Activated CD4-positive, alpha-beta T cell treated with anti-CD3 and anti-CD28 coated beads for 36 hours (primary cell): ENCODE results near the gene MAN1A1. TPM values are rescaled to one million over a fixed set of nuclear protein-coding genes. Genes with fewer than 3 reads are reported as not detected.

Experiments
- ATAC-seq: fragments of 200-7000 bp; cut with Tn5 transposase; one replicate; pipeline ENCODE4 v1.10.0; 2021; ENCODE audit warnings: mild to moderate bottlenecking, moderate library complexity
- CTCF ChIA-PET: fragments of 350-600 bp; sonication (Branson Sonifier 250); formaldehyde crosslinking; loops from one replicate; lab custom pipeline; 2021; ENCODE audit warnings: antibody characterized with exemption; lab: Charles Lee
- POLR2A ChIA-PET: fragments of 350-600 bp; sonication (Branson Sonifier 250); formaldehyde crosslinking; loops from one replicate; lab custom pipeline; 2021; ENCODE audit warnings: antibody characterized with exemption, inconsistent platforms; lab: Charles Lee
- DNase-seq: peaks from one replicate; pipeline ENCODE4 v3.0.0-alpha.2; 2020
- H3K27ac Mint-ChIP-seq: one replicate; pipeline ENCODE4 v1.8.0; 2021; ENCODE audit warnings: mixed read lengths
- H3K27me3 Mint-ChIP-seq: one replicate; pipeline ENCODE4 v1.8.0; 2021; ENCODE audit warnings: mixed read lengths
- H3K36me3 Mint-ChIP-seq: one replicate; pipeline ENCODE4 v1.8.0; 2021; ENCODE audit warnings: low read depth, mixed read lengths
- H3K4me1 Mint-ChIP-seq: one replicate; pipeline ENCODE4 v1.8.0; 2021; ENCODE audit warnings: mixed read lengths
- H3K4me3 Mint-ChIP-seq: one replicate; pipeline ENCODE4 v1.8.0; 2021; ENCODE audit warnings: mild to moderate bottlenecking, moderate library complexity, mixed read lengths
- H3K9me3 Mint-ChIP-seq: one replicate; pipeline ENCODE4 v1.8.0; 2021; ENCODE audit warnings: low read depth, mixed read lengths
- intact Hi-C, 2 experiments: fragments of 100-400 bp; cut with DNase I in 1 of 2; cut with micrococcal nuclease in 1 of 2; formaldehyde crosslinking; loops; one replicate each; pipeline versions ENCODE4 v1.14.2 to v1.15.1; 2022 to 2024; cut with DNase I, micrococcal nuclease
- total RNA-seq, 2 experiments: library from RNA; stranded (reverse); gene quantifications; one replicate each; pipeline ENCODE4 v1.2.3, GENCODE V29; 2021

The MAN1A1 gene
- total RNA-seq, 2 experiments from 2014 or later, result 15.3 to 18.4 TPM

- H3K9me3 Mint-ChIP-seq, result no peaks in the 10 kb centered on the region
- H3K36me3 Mint-ChIP-seq, result no peaks in the 10 kb centered on the region
- peaks cover 56% of the 10 kb centered on the region for H3K4me1 Mint-ChIP-seq
- DNase-seq, result peak; percentile 60
- intact Hi-C loops, result loop anchor here (1.0 to 5.0 kb wide), 4 partner anchors 19 to 167 kb away; partner anchors contain the start of gene MAN1A1 (in 2 of the 2)
- CTCF ChIA-PET, result interaction anchor here (0.6 to 2.2 kb wide), 9 partner anchors 8 to 1696 kb away, joined by 3 to 10 read pairs (median 3); no protein-coding TSS in a partner anchor
- peak overlapping the region; percentile 91 for H3K27ac Mint-ChIP-seq
- peak overlapping the region; percentile 40 for H3K4me3 Mint-ChIP-seq
- POLR2A ChIA-PET, result interaction anchor here (0.6 to 2.2 kb wide), 5 partner anchors 11 to 605 kb away, joined by 3 to 11 read pairs (median 5); no protein-coding TSS in a partner anchor
- ATAC-seq, result peak; percentile 73
- H3K27me3 Mint-ChIP-seq, result no peaks in the 10 kb centered on the region
Observed at GRCh38 chr6:119313937-119314884, 35.4 kb downstream of the MAN1A1 start.

DNA sequence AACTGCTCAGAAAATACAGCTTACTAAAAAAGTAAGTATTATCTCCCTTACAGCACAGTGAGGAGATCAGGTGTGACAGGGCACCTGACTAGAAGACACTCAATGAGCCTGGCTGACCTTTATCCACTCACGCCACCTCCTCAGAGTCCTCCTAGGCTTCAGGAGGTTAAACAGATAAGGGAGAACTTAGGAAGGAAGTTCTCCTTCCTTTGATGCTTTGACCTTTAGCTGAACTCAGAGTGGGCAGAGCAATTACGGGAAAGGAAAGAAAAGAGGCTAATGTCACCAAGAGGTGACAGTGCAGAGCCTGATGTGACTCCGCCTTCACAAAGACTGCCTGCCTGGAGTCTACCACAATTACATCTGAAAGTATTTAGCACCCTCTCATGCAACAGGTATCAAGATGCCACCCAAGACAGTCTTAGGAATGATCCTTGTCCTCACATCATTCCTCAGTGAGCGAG is 36.7 kb downstream of the MAN1A1 start:
- H3K27me3 Mint-ChIP-seq, result no peaks in the 10 kb centered on the region
- peaks cover 3% of the 10 kb centered on the region for H3K36me3 Mint-ChIP-seq
- CTCF ChIA-PET, result interaction anchor here (0.8 to 0.9 kb wide), 2 partner anchors 30 to 38 kb away, joined by 3 read pairs; no protein-coding TSS in a partner anchor
- peak overlapping the region; percentile 91 for H3K27ac Mint-ChIP-seq
- intact Hi-C loops, result loop anchor here (1.0 to 5.0 kb wide), 2 partner anchors 18 to 161 kb away; no protein-coding TSS in a partner anchor
- POLR2A ChIA-PET, result interaction anchor here (0.8 to 2.2 kb wide), 2 partner anchors 34 to 37 kb away, joined by 5 to 11 read pairs; no protein-coding TSS in a partner anchor
- peak; percentile 58 for DNase-seq
- H3K4me3 Mint-ChIP-seq, result peak overlapping the region; percentile 15
- peaks cover 63% of the 10 kb centered on the region for H3K4me1 Mint-ChIP-seq
- H3K9me3 Mint-ChIP-seq, result no peaks in the 10 kb centered on the region
- peak; percentile 55 for ATAC-seq

- ChIA-PET CTCF (interaction anchor here (0.8 to 2.2 kb wide), 2 partner anchors 10 to 39 kb away, joined by 3 to 5 read pairs; no protein-coding TSS in a partner anchor), POLR2A (interaction anchor here (0.8 kb wide), 1 partner anchor 38 kb away, joined by 5 read pairs; no protein-coding TSS in a partner anchor)
- H3K36me3 Mint-ChIP-seq, result peaks cover 3% of the 10 kb centered on the region
- H3K27me3 Mint-ChIP-seq, result no peaks in the 10 kb centered on the region
- no peaks in the 10 kb centered on the region for H3K9me3 Mint-ChIP-seq
- H3K4me1 Mint-ChIP-seq, result peaks cover 65% of the 10 kb centered on the region
- intact Hi-C loops, result loop anchor here in 1 of 2 experiments (5.0 kb wide), 1 partner anchor 160 kb away; no protein-coding TSS in a partner anchor
- DNase-seq, result no peak
- H3K27ac Mint-ChIP-seq, result peak overlapping the region; percentile 91
- no peak overlapping the region for H3K4me3 Mint-ChIP-seq
- ATAC-seq, result no peak
Observed at GRCh38 chr6:119312441-119312840, 37.1 kb downstream of the MAN1A1 start.

DNA sequence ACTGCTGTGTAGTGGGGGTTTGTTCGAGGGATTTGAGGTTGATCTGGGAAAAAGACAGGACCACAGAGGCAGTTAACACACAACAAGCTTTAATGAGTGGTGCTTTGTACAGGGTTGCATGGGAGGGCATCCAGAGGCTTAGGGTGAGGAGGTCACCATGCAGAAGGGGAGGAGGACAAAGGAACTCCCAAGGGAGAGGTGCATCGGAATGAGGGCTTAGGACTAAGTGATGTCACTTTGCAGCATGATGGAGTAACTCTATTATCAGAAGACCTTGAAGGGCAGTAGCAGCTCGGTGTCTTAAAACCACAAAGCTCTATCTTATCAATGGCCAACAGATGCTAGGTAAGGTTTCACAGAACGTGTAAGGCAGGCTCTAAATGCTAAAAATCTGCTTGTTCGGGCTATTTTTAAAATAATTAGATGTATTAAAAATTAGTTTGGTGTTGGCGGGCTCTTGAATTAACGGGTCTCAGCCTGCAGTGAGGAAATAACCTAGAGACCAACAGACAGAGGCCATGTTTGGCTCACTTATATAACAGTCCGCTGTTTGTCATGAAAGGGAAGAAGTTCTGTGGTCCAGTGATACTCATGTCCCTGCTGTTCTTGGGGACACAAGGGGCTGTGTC is 37.9 kb downstream of the MAN1A1 start:
- intact Hi-C loops, result loop anchor here in 1 of 2 experiments (5.0 kb wide), 1 partner anchor 159 kb away; no protein-coding TSS in a partner anchor
- ATAC-seq (no peak), DNase-seq (no peak)
- H3K4me1 Mint-ChIP-seq, result peaks cover 65% of the 10 kb centered on the region
- CTCF ChIA-PET, result interaction anchor here (0.6 to 2.2 kb wide), 6 partner anchors 11 to 182 kb away, joined by 3 to 5 read pairs (median 4); no protein-coding TSS in a partner anchor
- POLR2A ChIA-PET, result no interaction called here
- H3K9me3 Mint-ChIP-seq, result no peaks in the 10 kb centered on the region
- no peak overlapping the region for H3K27ac Mint-ChIP-seq
- peaks cover 5% of the 10 kb centered on the region for H3K36me3 Mint-ChIP-seq
- H3K27me3 Mint-ChIP-seq, result no peaks in the 10 kb centered on the region
- H3K4me3 Mint-ChIP-seq, result no peak overlapping the region

DNA sequence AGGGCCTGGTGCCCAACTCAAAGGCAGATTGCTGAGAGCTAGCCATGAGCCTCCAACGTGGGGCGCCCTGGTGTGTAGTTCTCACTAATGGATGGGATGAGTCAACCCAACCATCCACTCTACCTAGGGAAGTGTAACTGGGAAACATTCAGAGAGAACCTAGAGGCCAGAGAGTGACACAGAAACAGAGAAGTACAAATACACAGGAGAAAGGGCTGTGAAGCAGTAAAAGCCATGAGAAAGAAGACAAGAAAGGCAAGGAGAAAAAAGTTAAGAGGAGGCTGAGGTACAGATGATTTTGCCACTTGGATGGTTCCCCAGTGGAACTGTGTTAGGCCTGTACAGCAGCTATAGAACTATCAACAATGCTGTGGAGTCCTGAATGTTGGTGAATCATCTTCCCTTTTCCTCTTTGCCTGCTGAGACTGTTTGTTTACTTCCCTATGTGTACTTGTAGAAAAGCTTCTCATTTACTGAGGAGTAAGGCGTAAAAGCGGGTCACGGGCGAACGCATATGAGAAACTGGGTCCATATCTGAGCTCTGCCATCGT is 39.0 kb downstream of the MAN1A1 start:
- peaks cover 60% of the 10 kb centered on the region for H3K4me1 Mint-ChIP-seq
- H3K36me3 Mint-ChIP-seq, result peaks cover 11% of the 10 kb centered on the region
- DNase-seq (peak; percentile 19), ATAC-seq (no peak)
- no peaks in the 10 kb centered on the region for H3K9me3 Mint-ChIP-seq
- intact Hi-C loops, result loop anchor here in 1 of 2 experiments (5.0 kb wide), 1 partner anchor 158 kb away; no protein-coding TSS in a partner anchor
- ChIA-PET CTCF (interaction anchor here (0.5 to 2.2 kb wide), 8 partner anchors 12 to 193 kb away, joined by 3 to 5 read pairs (median 3); no protein-coding TSS in a partner anchor), POLR2A (no interaction called here)
- no peak overlapping the region for H3K4me3 Mint-ChIP-seq
- no peaks in the 10 kb centered on the region for H3K27me3 Mint-ChIP-seq
- H3K27ac Mint-ChIP-seq, result peak overlapping the region; percentile 1

DNA sequence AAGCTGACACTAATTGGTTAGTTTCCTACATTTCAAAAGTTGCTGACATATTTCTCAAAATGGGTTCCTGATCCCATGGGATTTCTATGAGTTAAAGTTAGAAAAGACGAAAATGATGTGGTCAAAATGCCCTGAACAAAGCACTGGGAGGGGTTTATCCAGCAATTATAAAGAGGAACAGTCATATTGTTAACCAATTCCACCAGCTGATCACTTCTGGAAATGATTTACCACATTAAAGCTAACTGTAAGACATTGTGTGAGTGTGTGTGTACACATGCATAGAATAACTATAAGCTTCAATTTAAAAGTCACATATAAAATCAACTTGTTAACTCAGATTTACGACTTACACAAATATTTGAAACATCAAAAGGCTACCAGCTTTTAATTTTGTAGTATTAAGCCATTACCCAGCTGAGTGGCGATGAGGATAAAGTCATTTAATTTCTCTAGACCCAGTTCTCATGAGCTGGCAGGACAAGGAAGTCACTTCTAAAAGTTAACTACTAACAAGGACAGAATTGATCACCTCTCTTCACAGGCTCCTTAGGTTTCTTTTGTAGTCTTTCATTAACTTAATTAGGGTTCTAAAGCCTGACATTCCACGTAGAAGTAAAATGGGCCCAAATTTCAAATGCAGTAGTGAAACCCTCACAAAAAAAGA is 40.4 kb downstream of the MAN1A1 start:
- CTCF ChIA-PET, result interaction anchor here (1.1 to 1.4 kb wide), 3 partner anchors 8 to 180 kb away, joined by 3 to 4 read pairs (median 4); no protein-coding TSS in a partner anchor
- peaks cover 14% of the 10 kb centered on the region for H3K36me3 Mint-ChIP-seq
- H3K4me1 Mint-ChIP-seq, result peaks cover 46% of the 10 kb centered on the region
- intact Hi-C loops, result no loop called here
- no peak for ATAC-seq
- H3K4me3 Mint-ChIP-seq, result no peak overlapping the region
- no peaks in the 10 kb centered on the region for H3K27me3 Mint-ChIP-seq
- H3K27ac Mint-ChIP-seq, result no peak overlapping the region
- POLR2A ChIA-PET, result interaction anchor here (0.8 kb wide), 1 partner anchor 36 kb away, joined by 3 read pairs; no protein-coding TSS in a partner anchor
- no peak for DNase-seq
- H3K9me3 Mint-ChIP-seq, result no peaks in the 10 kb centered on the region

- H3K27ac Mint-ChIP-seq, result no peak overlapping the region
- ATAC-seq, result no peak
- POLR2A ChIA-PET, result interaction anchor here (0.8 kb wide), 1 partner anchor 37 kb away, joined by 3 read pairs; no protein-coding TSS in a partner anchor
- no peak for DNase-seq
- peaks cover 14% of the 10 kb centered on the region for H3K36me3 Mint-ChIP-seq
- no peaks in the 10 kb centered on the region for H3K9me3 Mint-ChIP-seq
- no peaks in the 10 kb centered on the region for H3K27me3 Mint-ChIP-seq
- CTCF ChIA-PET, result interaction anchor here (0.6 kb wide), 1 partner anchor 374 kb away, joined by 3 read pairs; no protein-coding TSS in a partner anchor
- no peak overlapping the region for H3K4me3 Mint-ChIP-seq
- intact Hi-C loops, result no loop called here
- peaks cover 36% of the 10 kb centered on the region for H3K4me1 Mint-ChIP-seq
Observed at GRCh38 chr6:119308048-119308570, 41.5 kb downstream of the MAN1A1 start.

DNA sequence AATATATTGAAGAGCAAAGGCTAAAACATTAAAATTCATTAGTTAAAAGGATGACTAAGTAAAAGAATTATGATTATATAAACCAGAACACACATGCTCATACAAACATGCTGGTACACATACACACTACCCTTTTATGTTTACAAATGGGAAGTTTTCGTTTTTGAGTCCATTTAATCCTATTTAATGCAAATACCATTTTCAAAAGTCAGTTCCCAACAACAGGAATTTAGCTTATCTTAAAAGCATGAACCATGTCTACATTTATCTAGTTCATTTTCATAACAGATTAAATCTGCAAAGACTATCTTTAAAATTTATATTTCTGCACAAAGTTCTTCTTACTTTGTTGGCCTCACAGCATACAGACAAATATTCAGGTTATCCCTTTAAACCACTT is 42.5 kb downstream of the MAN1A1 start:
- H3K27ac Mint-ChIP-seq, result no peak overlapping the region
- H3K4me3 Mint-ChIP-seq, result no peak overlapping the region
- CTCF ChIA-PET, result interaction anchor here (0.6 kb wide), 2 partner anchors 17 to 53 kb away, joined by 3 read pairs; no protein-coding TSS in a partner anchor
- POLR2A ChIA-PET, result no interaction called here
- H3K36me3 Mint-ChIP-seq, result peaks cover 16% of the 10 kb centered on the region
- H3K27me3 Mint-ChIP-seq, result no peaks in the 10 kb centered on the region
- DNase-seq, result no peak
- H3K9me3 Mint-ChIP-seq, result no peaks in the 10 kb centered on the region
- peaks cover 26% of the 10 kb centered on the region for H3K4me1 Mint-ChIP-seq
- ATAC-seq, result no peak
- intact Hi-C loops, result no loop called here

DNA sequence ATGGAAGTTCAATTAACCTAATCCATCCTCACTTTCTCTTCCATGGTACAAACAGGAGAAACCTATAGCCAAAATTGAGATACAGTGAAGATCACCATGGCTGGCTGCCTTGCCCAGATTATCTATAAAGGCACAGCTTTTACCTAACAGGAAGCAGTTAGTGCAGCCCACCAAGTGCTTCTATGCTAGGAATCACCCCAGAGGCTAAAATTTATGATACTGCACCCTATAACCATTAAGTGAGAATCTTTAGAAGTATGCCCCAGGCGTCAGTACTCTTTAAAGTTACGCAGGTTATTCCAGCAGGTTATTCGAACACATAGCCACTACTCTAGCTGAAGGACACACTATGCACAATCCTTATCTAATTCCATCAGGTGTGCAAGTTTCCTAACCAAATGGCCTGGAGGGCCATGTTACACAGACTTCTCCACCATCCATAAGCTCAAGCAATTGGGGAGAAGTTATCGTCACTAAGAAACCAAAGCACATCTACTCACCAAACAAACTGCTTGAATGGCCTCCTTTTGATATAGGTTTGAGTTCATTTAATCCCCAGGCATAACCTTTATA is 43.1 kb downstream of the MAN1A1 start:
- DNase-seq (no peak), ATAC-seq (no peak)
- ChIA-PET POLR2A (no interaction called here), CTCF (interaction anchor here (0.6 to 1.1 kb wide), 4 partner anchors 8 to 52 kb away, joined by 3 read pairs; no protein-coding TSS in a partner anchor)
- peaks cover 22% of the 10 kb centered on the region for H3K4me1 Mint-ChIP-seq
- no peaks in the 10 kb centered on the region for H3K9me3 Mint-ChIP-seq
- H3K27me3 Mint-ChIP-seq, result no peaks in the 10 kb centered on the region
- H3K36me3 Mint-ChIP-seq, result peaks cover 16% of the 10 kb centered on the region
- H3K4me3 Mint-ChIP-seq, result no peak overlapping the region
- intact Hi-C loops, result no loop called here
- H3K27ac Mint-ChIP-seq, result no peak overlapping the region
